Prostate gland (tissue), 2 donors: ENCODE results near the gene GOLGA1. TPM values are rescaled to one million over a fixed set of nuclear protein-coding genes. Genes with fewer than 3 reads are reported as not detected.

ENCODE experiments used
- DNase-seq: peaks from one replicate; pipeline ENCODE4 v3.0.0-alpha.2; 2019; ENCODE audit warnings: low spot score
- H3K27ac ChIP-seq, 2 donors: fragments of 200-600 bp; sonication (generic); 2 replicates each; pipeline ENCODE4 v1.5.1; 2017 to 2019
- H3K27me3 ChIP-seq: fragments of 200-600 bp; sonication (generic); replicated peaks from 2 replicates; pipeline ENCODE4 v1.5.1; 2019; ENCODE audit not compliant: insufficient read depth
- H3K36me3 ChIP-seq, 2 donors: fragments of 200-600 bp; sonication (generic); 1 replicate in 1 of 2; 2 replicates in 1 of 2; pipeline versions ENCODE4 v1.5.1 to v1.8.1; 2017 to 2019
- H3K4me1 ChIP-seq: fragments of 200-600 bp; sonication (generic); replicated peaks from 2 replicates; pipeline ENCODE4 v1.5.1; 2019
- H3K4me3 ChIP-seq, 2 donors: fragments of 200-600 bp; sonication (generic); 2 replicates each; pipeline ENCODE4 v1.5.1; 2017 to 2019
- H3K9me3 ChIP-seq: fragments of 200-600 bp; sonication (generic); 2 replicates; pipeline ENCODE4 v1.5.1; 2017
- CTCF ChIP-seq, 4 experiments: fragments of 200-600 bp in 2 of 4; fragments of 450-650 bp in 2 of 4; sonication (generic) in 2 of 4; IDR thresholded peaks; 1 replicate in 3 of 4; 2 replicates in 1 of 4; pipeline ENCODE4 v1.5.1; 2016 to 2019; ENCODE audit warnings: antibody characterized with exemption in 4 of 4, mild to moderate bottlenecking in 2 of 4, moderate library complexity in 2 of 4
- POLR2A ChIP-seq: fragments of 450-650 bp; IDR thresholded peaks from one replicate; pipeline ENCODE4 v1.6.1; 2016; ENCODE audit warnings: antibody characterized with exemption, mild to moderate bottlenecking
- POLR2AphosphoS5 ChIP-seq: sonication (generic); formaldehyde crosslinking; IDR thresholded peaks from one replicate; pipeline ENCODE4 v1.6.1; 2017; ENCODE audit warnings: antibody characterized with exemption
- WGBS: methylation state at CpG from one replicate; pipeline ENCODE4 v1.1.5; 2018; 5-methylcytosine and 5-hydroxymethylcytosine counted together
- intact Hi-C: fragments of 100-400 bp; cut with DNase I; formaldehyde crosslinking; loops from one replicate; pipeline ENCODE4 v1.14.2; 2022
- total RNA-seq, 2 donors: library from RNA; depleted of rRNA; stranded (reverse); fragments of >200 nt; gene quantifications; one replicate each; pipeline ENCODE4 v1.1.0, GENCODE V29; 2016

GOLGA1 gene
- total RNA-seq, 2 donors from 2014 or later: 12.5 to 28.3 TPM

- no peak for TF ChIP-seq POLR2AphosphoS5
- no peak for TF ChIP-seq POLR2A
- TF ChIP-seq CTCF (IDR thresholded peaks at IDR 0.05): no peak
- DNase-seq: no peak
- Histone ChIP-seq H3K4me1 (no peaks in the 10 kb centered on the region), H3K27ac (no peak overlapping the region), H3K9me3 (no peaks in the 10 kb centered on the region), H3K4me3 (no peak overlapping the region), H3K27me3 (no peaks in the 10 kb centered on the region), H3K36me3 (peaks cover 4 to 25% of the 10 kb centered on the region in 2 donors)
- intact Hi-C loops: no loop called here
- 82% methylated on average over 10 of the region's 10 CpGs for WGBS
Observed at GRCh38 chr9:124886461-124886860, 54.4 kb downstream of the GOLGA1 start.

GRCh38 chr9:124885551-124885950 lies 55.3 kb downstream of the GOLGA1 start:
- Histone ChIP-seq H3K4me3 (no peak overlapping the region), H3K9me3 (no peaks in the 10 kb centered on the region), H3K27me3 (no peaks in the 10 kb centered on the region), H3K27ac (no peak overlapping the region), H3K36me3 (peaks cover 9 to 25% of the 10 kb centered on the region in 2 donors), H3K4me1 (no peaks in the 10 kb centered on the region)
- TF ChIP-seq POLR2AphosphoS5 (no peak), POLR2A (no peak), CTCF (IDR thresholded peaks at IDR 0.05) (no peak)
- WGBS: 88% methylated on average over 4 of the region's 4 CpGs
- no peak for DNase-seq
- intact Hi-C loops: no loop called here

- TF ChIP-seq CTCF (IDR thresholded peaks at IDR 0.05) (no peak), POLR2A (no peak), POLR2AphosphoS5 (no peak)
- Histone ChIP-seq H3K27me3 (no peaks in the 10 kb centered on the region), H3K4me3 (no peak overlapping the region), H3K36me3 (peaks cover 7 to 24% of the 10 kb centered on the region in 2 donors), H3K4me1 (no peaks in the 10 kb centered on the region), H3K27ac (no peak overlapping the region), H3K9me3 (no peaks in the 10 kb centered on the region)
- WGBS: 86% methylated on average over 4 of the region's 4 CpGs
- DNase-seq: no peak
- intact Hi-C loops: no loop called here
Observed at GRCh38 chr9:124884376-124884775, 56.5 kb downstream of the GOLGA1 start.

DNA sequence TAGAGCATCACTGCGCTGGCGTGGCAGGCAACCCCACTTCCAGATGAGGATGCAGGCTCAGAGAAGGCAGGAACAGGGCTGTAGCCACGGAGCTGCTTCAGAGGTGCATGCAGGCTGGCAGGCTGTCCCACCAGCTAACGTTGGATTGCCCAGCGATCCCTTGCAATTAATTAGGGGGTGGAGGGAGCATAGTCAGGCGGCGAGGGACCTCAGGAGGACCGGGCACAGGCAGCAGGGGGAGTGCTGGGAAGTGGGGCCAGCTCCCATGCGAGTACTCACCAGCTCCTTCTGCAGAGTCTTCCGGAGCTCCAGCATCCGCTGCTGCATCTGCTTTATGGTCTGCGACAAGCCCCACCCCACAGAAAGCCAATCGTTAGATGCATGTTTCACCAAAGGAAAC lies 58.7 kb downstream of the GOLGA1 start:
- Histone ChIP-seq H3K4me1 (no peaks in the 10 kb centered on the region), H3K36me3 (peaks cover 7 to 12% of the 10 kb centered on the region in 2 donors), H3K27me3 (no peaks in the 10 kb centered on the region), H3K9me3 (no peaks in the 10 kb centered on the region), H3K4me3 (no peak overlapping the region), H3K27ac (no peak overlapping the region)
- intact Hi-C loops: no loop called here
- no peak for DNase-seq
- TF ChIP-seq POLR2AphosphoS5: no peak
- 75% methylated on average over 13 of the region's 13 CpGs for WGBS

- TF ChIP-seq CTCF (IDR thresholded peaks at IDR 0.05) (no peak), POLR2AphosphoS5 (no peak), POLR2A (no peak)
- intact Hi-C loops: no loop called here
- WGBS: 92% methylated on average over 16 of the region's 16 CpGs
- no peaks in the 10 kb centered on the region for H3K27me3 ChIP-seq
- H3K9me3 ChIP-seq: no peaks in the 10 kb centered on the region
- H3K4me1 ChIP-seq: no peaks in the 10 kb centered on the region
- DNase-seq: no peak
- no peak overlapping the region for H3K27ac ChIP-seq
- peaks cover 5 to 7% of the 10 kb centered on the region in 2 donors for H3K36me3 ChIP-seq
- H3K4me3 ChIP-seq: no peak overlapping the region
Observed at GRCh38 chr9:124881138-124881743, 59.6 kb downstream of the GOLGA1 start.
